ENCODE measurements around the gene ATP2B1.

GRCh38 chr12:89665556-89665955, 43.1 kb downstream of the ATP2B1 start:
- TF ChIP-seq POLR2A (IDR thresholded peaks at IDR 0.05): no peak
- no peak for TF ChIP-seq CTCF (IDR thresholded peaks at IDR 0.05)
- TF ChIP-seq POLR2AphosphoS5 (IDR thresholded peaks at IDR 0.05; ENCODE audit: insufficient read depth in 1 of 2, low read depth in 1 of 2): no peak
